Spleen (tissue), 11 donors: Measurements from ENCODE around the gene CDK8. TPM values are rescaled to one million over a fixed set of nuclear protein-coding genes. Genes with fewer than 3 reads are reported as not detected.

Experiments used
- polyA plus RNA-seq, 3 donors: library from polyadenylated mRNA; stranded (reverse); fragments of 200-250 nt; gene quantifications; one replicate each; pipeline ENCODE4 v1.2.1, GENCODE V29; 2013
- small RNA-seq, 4 donors: library from RNA; depleted of rRNA; stranded (forward); fragments of <200 nt; gene quantifications; one replicate each; pipeline ENCODE3, GENCODE V24; 2016
- total RNA-seq, 7 donors: library from RNA; depleted of rRNA in 3 of 7; stranded (reverse); fragments of >200 nt in 3 of 7; fragmentation: NEBNext Ultra II Directional in 4 of 7; extraction: Animal tissue kit (Norgen Biotek cat#: 25700) in 4 of 7; gene quantifications; one replicate each; pipeline versions ENCODE4 v1.1.0 to v1.2.1, GENCODE V29; 2016 to 2021
- donor health status: healthy with polysubstance abuse.
- donor health status: DM: no; HTN: no; CAD: no; lungs with moderate emphysema.
- donor health status: DM: no; HTN: no; CAD: no.
- donor health status: Bipolar disorder and iron deficiency.
- donor health status: healthy.
- donor health status: DM: no; HTN: no; CAD: no.
- donor health status: DM: yes; HTN: yes; CAD: no.

The CDK8 gene
- total and polyA plus RNA-seq, 10 donors = 7.8 to 16.4 (median 9.2) TPM

Small RNA genes within 50 kb of the gene (small RNA-seq; reads per million reads assigned to genes)
- 0 reads per million in 4 donors for gene RF02271

Other genes starting within 250 kb of the CDK8 start
- 1 to 10 TPM in 1 of 7 donors, under 1 TPM in 4, not detected in 2; 0.27 to 1.5 (median 0.39) TPM for gene SHISA2, start 202.1 kb upstream of the CDK8 start, total RNA-seq
- gene SHISA2, start 202.1 kb upstream of the CDK8 start, polyA plus RNA-seq = under 1 TPM; 0.33 to 0.99 (median 0.87) TPM
- 10 to 100 TPM; 29.1 to 39.0 (median 30.5) TPM for gene RNF6, start 31.8 kb upstream of the CDK8 start, total RNA-seq
- gene RNF6, start 31.8 kb upstream of the CDK8 start, polyA plus RNA-seq = 10 to 100 TPM; 13.3 to 17.7 (median 15.0) TPM